Endothelial cell of umbilical vein (primary cell): ENCODE data around the gene SPPL2B. TPM values are rescaled to one million over a fixed set of nuclear protein-coding genes. Genes with fewer than 3 reads are reported as not detected.
"Not testable (repeated sequence)": the region's sequence is repeated elsewhere in the genome, so short reads cannot be mapped to it uniquely, and the experiment has no call there.

Source experiments
- BruUV-seq: library from RNA; stranded (reverse); fragments of 400-500 nt; replicated peaks from 2 replicates; lab custom pipeline; 2021; lab: Mats Ljungman, UMichigan
- CTCF ChIA-PET: fragments of 300-600, 350-600 bp; sonication (Branson Sonifier 250); formaldehyde crosslinking; loops from one replicate; lab custom pipeline; 2021; ENCODE audit warnings: antibody characterized with exemption, inconsistent platforms; lab: Charles Lee
- POLR2A ChIA-PET: fragments of 300-600, 350-600 bp; sonication (Branson Sonifier 250); formaldehyde crosslinking; loops from one replicate; lab custom pipeline; 2021; ENCODE audit warnings: antibody characterized with exemption, inconsistent platforms; lab: Charles Lee
- DNase-seq: peaks from one replicate; pipeline ENCODE4 v3.0.0-alpha.2; 2011; ENCODE audit warnings: low read depth, low spot score
- FAIRE-seq: peaks from 2 replicates; lab custom pipeline; 2011; peaks lifted over from hg19 to GRCh38; lab: Jason Lieb, UNC
- H2AFZ ChIP-seq: 2 replicates; pipeline ENCODE4 v1.6.0; 2012; ENCODE audit warnings: low read depth, low read length, control low read depth, inconsistent platforms
- H3K27ac ChIP-seq: 2 replicates; pipeline ENCODE4 v1.5.1; 2011; ENCODE audit warnings: low read depth, mild to moderate bottlenecking, control low read depth, low read length, moderate library complexity; ENCODE audit not compliant: insufficient read depth
- H3K27me3 ChIP-seq, 2 experiments: 2 replicates each; pipeline versions ENCODE4 v1.6.0 to v1.6.1; 2011; ENCODE audit warnings: low read length in 2 of 2, mixed read lengths in 1 of 2; ENCODE audit not compliant: control insufficient read depth in 2 of 2, insufficient read depth in 2 of 2
- H3K36me3 ChIP-seq, 2 experiments: 2 replicates in 1 of 2; 3 replicates in 1 of 2; pipeline ENCODE4 v1.5.1; 2011; ENCODE audit warnings: low read length in 2 of 2, mild to moderate bottlenecking in 1 of 2, moderate library complexity in 1 of 2; ENCODE audit not compliant: control insufficient read depth in 2 of 2, insufficient read depth in 2 of 2; ENCODE audit errors: extremely low read depth in 1 of 2
- H3K4me1 ChIP-seq: 3 replicates; pipeline ENCODE4 v1.5.1; 2011; ENCODE audit warnings: mild to moderate bottlenecking, low read length; ENCODE audit not compliant: control insufficient read depth, insufficient read depth; ENCODE audit errors: extremely low read depth
- H3K4me2 ChIP-seq: 2 replicates; pipeline ENCODE4 v1.6.1; 2011; ENCODE audit warnings: low read length, control low read depth, mixed read lengths; ENCODE audit not compliant: insufficient read depth
- H3K4me3 ChIP-seq, 3 experiments: fragments of 200-600 bp in 1 of 3; sonication (generic), shearing (Covaris generic) in 1 of 3; replicated peaks in 1 of 3; 2 replicates each; pipeline ENCODE4 v1.5.1; 2011 to 2016; ENCODE audit warnings: control low read depth in 3 of 3, low read length in 3 of 3, mild to moderate bottlenecking in 2 of 3, inconsistent platforms in 1 of 3, low read depth in 1 of 3, moderate library complexity in 1 of 3; ENCODE audit not compliant: insufficient read depth in 1 of 3
- H3K79me2 ChIP-seq: 2 replicates; pipeline ENCODE4 v1.6.0; 2012; ENCODE audit warnings: low read length, inconsistent platforms; ENCODE audit not compliant: control insufficient read depth, insufficient read depth
- H3K9ac ChIP-seq: replicated peaks from 2 replicates; pipeline ENCODE3; 2011; ENCODE audit warnings: low read length, control low read depth; ENCODE audit not compliant: insufficient read depth; ENCODE audit errors: extremely low read depth
- H3K9me1 ChIP-seq: replicated peaks from 3 replicates; pipeline ENCODE4 v1.6.0; 2011; ENCODE audit warnings: mild to moderate bottlenecking, low read length; ENCODE audit not compliant: control insufficient read depth, insufficient read depth; ENCODE audit errors: extremely low read depth
- H3K9me3 ChIP-seq: replicated peaks from 2 replicates; pipeline ENCODE4 v1.5.1; 2012; ENCODE audit warnings: low read length, inconsistent platforms; ENCODE audit not compliant: control insufficient read depth, insufficient read depth
- H4K20me1 ChIP-seq: replicated peaks from 2 replicates; pipeline ENCODE3; 2011; ENCODE audit warnings: mild to moderate bottlenecking, low read length; ENCODE audit not compliant: control insufficient read depth, insufficient read depth; ENCODE audit errors: extremely low read depth
- EZH2 ChIP-seq: IDR thresholded peaks from 2 replicates; pipeline ENCODE4 v1.6.1; 2012; ENCODE audit warnings: borderline replicate concordance, low read depth, mild to moderate bottlenecking, moderate library complexity, low read length, inconsistent platforms; ENCODE audit not compliant: severe bottlenecking
- FOS ChIP-seq: IDR thresholded peaks from 2 replicates; pipeline ENCODE4 v1.6.1; 2011; ENCODE audit warnings: mild to moderate bottlenecking, low read length, moderate library complexity, borderline replicate concordance; ENCODE audit not compliant: insufficient read depth
- GATA2 ChIP-seq: IDR thresholded peaks from 2 replicates; pipeline ENCODE4 v1.7.0; 2011; ENCODE audit warnings: low read depth, mild to moderate bottlenecking, moderate library complexity, mixed read lengths, low read length; ENCODE audit not compliant: insufficient read length, insufficient read depth
- JUN ChIP-seq: IDR thresholded peaks from 2 replicates; pipeline ENCODE4 v1.6.1; 2011; ENCODE audit warnings: borderline replicate concordance, low read depth; ENCODE audit not compliant: insufficient read length, insufficient read depth
- MYC ChIP-seq: IDR thresholded peaks from one replicate; pipeline ENCODE4 v1.6.1; 2011; ENCODE audit warnings: mild to moderate bottlenecking, low read depth, low read length
- POLR2A ChIP-seq: IDR thresholded peaks from 2 replicates; pipeline ENCODE4 v1.6.1; 2012; ENCODE audit warnings: low read depth, mild to moderate bottlenecking, control low read depth, low read length
- POLR2AphosphoS5 ChIP-seq: IDR thresholded peaks from 2 replicates; pipeline ENCODE4 v1.6.1; 2012; ENCODE audit warnings: low read depth, mild to moderate bottlenecking, control low read depth, low read length, moderate library complexity; ENCODE audit not compliant: insufficient read depth
- dilution Hi-C: fragments of 300-500 bp; cut with MboI; formaldehyde crosslinking; loops from one replicate; pipeline ENCODE4 v1.15.0; 2019; ENCODE audit warnings: low sequenced_read_pairs; ENCODE audit not compliant: extremely low pct_ligation_motif_present
- intact Hi-C: fragments of 100-400 bp; cut with micrococcal nuclease; formaldehyde crosslinking; loops from one replicate; pipeline ENCODE4 v1.10.0; 2022
- polyA plus RNA-seq, 4 experiments: library from polyadenylated mRNA; depleted of rRNA in 3 of 4; stranded (reverse) in 3 of 4; unstranded in 1 of 4; fragments of >200 nt; gene quantifications; 2 replicates each; pipeline versions ENCODE4 v1.2.1 to v1.2.3, GENCODE V29; 2011 to 2012; ENCODE audit warnings: missing spikeins in 1 of 4
- total RNA-seq: library from RNA; stranded (reverse); gene quantifications from 2 replicates; pipeline ENCODE4 v1.2.3, GENCODE V29; 2021
- TF ChIP-seq, protein P1 (sequence below): IDR thresholded peaks from 2 replicates; pipeline ENCODE4 v1.6.1; 2011; ENCODE audit not compliant: insufficient read depth, insufficient read length
- TF ChIP-seq, protein P2 (sequence below), 2 donors: IDR thresholded peaks; 1 replicate in 1 of 2; 2 replicates in 1 of 2; pipeline ENCODE4 v1.5.1; 2011; ENCODE audit warnings: low read length in 2 of 2, mild to moderate bottlenecking in 2 of 2, moderate library complexity in 2 of 2, control low read depth in 1 of 2, inconsistent platforms in 1 of 2, low read depth in 1 of 2; ENCODE audit not compliant: insufficient read depth in 1 of 2; ENCODE audit errors: extremely low read depth in 1 of 2

SPPL2B gene
- total and polyA plus RNA-seq, 2 donors (not counting 3 experiments of a cell fraction or from before 2014, with no cell fraction given) = 60.7 to 62.7 TPM

DNA sequence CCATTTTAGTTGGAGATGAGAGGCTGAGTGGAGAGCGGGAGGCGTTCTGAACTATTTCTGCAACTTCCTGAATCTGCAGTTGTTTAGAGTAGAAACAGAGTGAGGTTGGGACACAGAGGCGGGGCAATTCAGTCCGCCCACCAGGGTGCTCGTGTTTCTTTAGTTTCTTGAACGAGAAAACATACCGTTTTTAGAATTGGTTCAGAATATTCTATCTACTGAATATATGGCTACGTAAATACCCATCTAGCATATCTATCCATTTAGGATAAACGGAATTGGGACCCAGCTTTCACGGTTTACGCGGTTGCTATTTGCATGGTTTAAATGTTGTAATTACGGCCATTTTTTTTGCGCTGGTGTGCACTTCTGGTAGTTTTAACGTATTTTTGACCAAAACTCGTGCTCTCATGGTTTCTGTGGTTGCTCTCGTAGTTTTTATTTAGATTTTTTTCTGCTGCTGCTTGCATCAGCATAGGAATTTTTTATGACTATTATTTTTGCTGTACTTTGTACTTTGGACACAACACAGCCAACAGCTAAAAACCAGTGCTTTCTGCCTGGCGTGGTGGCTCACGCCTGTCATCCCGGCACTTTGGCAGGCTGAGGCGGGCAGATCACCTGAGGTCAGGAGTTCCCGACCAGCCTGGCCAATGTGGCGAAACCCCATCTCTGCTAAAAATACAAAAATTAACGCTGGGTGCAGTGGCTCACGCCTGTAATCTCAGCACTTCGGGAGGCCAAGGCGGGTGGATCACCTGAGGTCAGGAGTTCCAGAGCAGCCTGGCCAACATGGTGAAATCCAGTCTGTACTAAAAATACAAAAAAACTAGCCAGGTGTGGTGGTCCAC lies 66.2 kb downstream of the SPPL2B start:
- intact Hi-C loops (loop anchor here (10.0 kb wide), 1 partner anchor 220 kb away; no protein-coding TSS in a partner anchor), dilution Hi-C loops (no loop called here)
- no TSS peak for BruUV-seq
- FAIRE-seq (no peak), DNase-seq (no peak)
- ChIA-PET CTCF (interaction anchor here (0.7 to 2.7 kb wide), 4 partner anchors 11 to 217 kb away, joined by 3 to 14 read pairs (median 3); no protein-coding TSS in a partner anchor), POLR2A (no interaction called here)
- Histone ChIP-seq H3K9me1 (no peaks in the 10 kb centered on the region), H3K4me3 (no peak overlapping the region), H4K20me1 (no peaks in the 10 kb centered on the region), H3K9me3 (no peaks in the 10 kb centered on the region), H3K79me2 (no peaks in the 10 kb centered on the region), H3K27me3 (peaks cover 0 to 3% of the 10 kb centered on the region in 2 experiments), H3K36me3 (no peaks in the 10 kb centered on the region), H3K27ac (no peak overlapping the region), H3K4me2 (no peak overlapping the region), H3K9ac (no peak overlapping the region), H3K4me1 (no peaks in the 10 kb centered on the region), H2AFZ (no peak overlapping the region)
- no peak for TF ChIP-seq GATA2
- TF ChIP-seq FOS = no peak
- TF ChIP-seq EZH2 = no peak
- no peak for TF ChIP-seq POLR2A
- TF ChIP-seq, protein P1, sequence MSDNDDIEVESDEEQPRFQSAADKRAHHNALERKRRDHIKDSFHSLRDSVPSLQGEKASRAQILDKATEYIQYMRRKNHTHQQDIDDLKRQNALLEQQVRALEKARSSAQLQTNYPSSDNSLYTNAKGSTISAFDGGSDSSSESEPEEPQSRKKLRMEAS = no peak
- TF ChIP-seq, protein P2, sequence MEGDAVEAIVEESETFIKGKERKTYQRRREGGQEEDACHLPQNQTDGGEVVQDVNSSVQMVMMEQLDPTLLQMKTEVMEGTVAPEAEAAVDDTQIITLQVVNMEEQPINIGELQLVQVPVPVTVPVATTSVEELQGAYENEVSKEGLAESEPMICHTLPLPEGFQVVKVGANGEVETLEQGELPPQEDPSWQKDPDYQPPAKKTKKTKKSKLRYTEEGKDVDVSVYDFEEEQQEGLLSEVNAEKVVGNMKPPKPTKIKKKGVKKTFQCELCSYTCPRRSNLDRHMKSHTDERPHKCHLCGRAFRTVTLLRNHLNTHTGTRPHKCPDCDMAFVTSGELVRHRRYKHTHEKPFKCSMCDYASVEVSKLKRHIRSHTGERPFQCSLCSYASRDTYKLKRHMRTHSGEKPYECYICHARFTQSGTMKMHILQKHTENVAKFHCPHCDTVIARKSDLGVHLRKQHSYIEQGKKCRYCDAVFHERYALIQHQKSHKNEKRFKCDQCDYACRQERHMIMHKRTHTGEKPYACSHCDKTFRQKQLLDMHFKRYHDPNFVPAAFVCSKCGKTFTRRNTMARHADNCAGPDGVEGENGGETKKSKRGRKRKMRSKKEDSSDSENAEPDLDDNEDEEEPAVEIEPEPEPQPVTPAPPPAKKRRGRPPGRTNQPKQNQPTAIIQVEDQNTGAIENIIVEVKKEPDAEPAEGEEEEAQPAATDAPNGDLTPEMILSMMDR (IDR thresholded peaks at IDR 0.05; ENCODE audit: extremely low read depth in 1 of 2, insufficient read depth in 1 of 2, low read depth in 1 of 2, low read length in 2 of 2) = no peak
- no peak for TF ChIP-seq JUN
- TF ChIP-seq POLR2AphosphoS5 = no peak
- no peak for TF ChIP-seq MYC

DNA sequence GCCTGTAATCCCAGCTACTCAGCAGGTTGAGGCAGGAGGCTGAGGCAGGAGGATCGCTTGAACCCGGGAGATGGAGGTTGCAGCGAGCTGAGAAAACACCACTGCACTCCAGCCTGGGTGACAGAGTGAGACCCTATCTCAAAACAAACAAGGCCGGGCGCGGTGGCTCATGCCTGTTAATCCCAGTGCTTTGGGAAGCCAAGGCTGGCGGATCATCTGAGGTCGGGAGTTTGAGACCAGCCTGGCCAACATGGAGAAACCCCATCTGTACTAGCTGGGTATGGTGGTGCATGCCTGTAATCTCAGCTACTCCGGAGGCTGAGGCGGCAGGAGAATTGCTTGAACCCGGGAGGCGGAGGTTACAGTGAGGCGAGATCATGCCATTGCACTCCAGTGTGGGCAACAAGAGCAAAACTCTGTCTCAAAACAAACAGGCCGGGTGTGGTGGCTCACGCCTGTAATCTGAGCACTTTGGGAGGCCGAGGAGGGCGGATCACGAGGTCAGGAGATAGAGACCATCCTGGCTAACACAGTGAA lies 66.9 kb downstream of the SPPL2B start:
- H3K79me2 ChIP-seq, H3K27me3 ChIP-seq, DNase-seq, H2AFZ ChIP-seq, H3K4me1 ChIP-seq, H4K20me1 ChIP-seq, dilution Hi-C loops, H3K9me1 ChIP-seq, H3K36me3 ChIP-seq, H3K4me2 ChIP-seq, H3K9me3 ChIP-seq, POLR2A ChIA-PET, FAIRE-seq, H3K9ac ChIP-seq, H3K4me3 ChIP-seq, H3K27ac ChIP-seq, BruUV-seq: not testable (repeated sequence)
- intact Hi-C loops = loop anchor here (10.0 kb wide), 1 partner anchor 219 kb away; no protein-coding TSS in a partner anchor
- CTCF ChIA-PET = interaction anchor here (1.0 to 1.4 kb wide), 3 partner anchors 134 to 242 kb away, joined by 3 to 4 read pairs (median 3); no protein-coding TSS in a partner anchor
